GM13976 (cell line): ENCODE results near the gene DLAT.
"Not testable (repeated sequence)": the region's sequence is repeated elsewhere in the genome, so short reads cannot be mapped to it uniquely, and the experiment has no call there.

ENCODE experiments used
- DNase-seq: peaks from one replicate; pipeline ENCODE4 v3.0.0; 2012; ENCODE audit warnings: low spot score
- CTCF ChIP-seq: IDR thresholded peaks from 2 replicates; pipeline ENCODE4 v1.5.1; 2012; ENCODE audit warnings: borderline replicate concordance, mild to moderate bottlenecking; ENCODE audit not compliant: insufficient read depth; ENCODE audit errors: extremely low read depth, missing control alignments, control extremely low read depth
- in situ Hi-C: fragments of 300-500 bp; cut with MboI; formaldehyde crosslinking; loops from one replicate; pipeline ENCODE4 v1.12.0; 2022; ENCODE audit warnings: low sequenced_read_pairs, mixed read lengths, inconsistent platforms; ENCODE audit not compliant: unreplicated experiment

Gene DLAT

GRCh38 chr11:112029460-112029859 lies 4.3 kb downstream of the DLAT start:
- in situ Hi-C loops, result no loop called here
- no peak for TF ChIP-seq CTCF
- DNase-seq, result no peak

GRCh38 chr11:112033902-112034301 lies 8.7 kb downstream of the DLAT start:
- no peak for DNase-seq
- in situ Hi-C loops, result no loop called here
- TF ChIP-seq CTCF, result no peak

GRCh38 chr11:112037527-112037926 lies 12.3 kb downstream of the DLAT start:
- TF ChIP-seq CTCF, result no peak
- in situ Hi-C loops, result no loop called here

DNA sequence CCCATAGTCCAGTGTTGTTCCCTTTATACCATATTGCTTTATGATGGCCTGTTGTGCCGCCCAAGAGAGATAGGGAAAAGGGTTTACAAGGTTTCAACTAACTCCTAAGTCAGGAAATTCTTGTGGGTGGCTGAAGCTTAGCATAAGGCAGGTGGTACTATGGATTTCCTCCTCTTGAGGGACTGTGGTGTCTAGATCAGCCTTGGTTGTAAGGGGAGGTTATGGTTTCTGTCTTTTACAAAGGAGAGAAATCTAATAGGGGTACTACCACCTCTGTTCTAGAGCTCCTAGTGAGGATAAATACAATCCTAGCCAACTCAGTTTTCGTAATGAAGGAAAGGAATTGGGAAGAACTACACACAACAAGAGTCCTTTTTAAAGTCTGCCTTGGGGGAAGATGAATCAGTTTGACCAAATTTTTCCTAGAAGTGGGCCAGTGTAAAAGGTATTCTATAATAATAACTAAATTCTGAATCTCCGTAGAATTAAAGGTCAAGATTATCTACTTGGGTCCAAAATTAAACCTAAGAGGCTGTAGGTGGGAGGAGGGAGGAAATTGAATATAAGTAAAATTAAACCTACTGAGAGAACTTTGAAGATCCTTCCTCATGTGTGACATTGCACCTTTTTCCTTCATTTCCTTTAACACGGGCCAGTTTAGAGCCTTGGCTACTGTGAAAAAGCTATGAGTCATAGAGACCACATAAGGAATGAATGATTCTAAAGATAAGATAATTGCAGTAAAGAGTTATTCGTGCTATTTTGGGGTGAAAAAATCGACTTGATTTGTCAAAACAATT lies 17.2 kb downstream of the DLAT start:
- TF ChIP-seq CTCF, result no peak
- in situ Hi-C loops, result no loop called here
- DNase-seq, result no peak

More at GRCh38 chr11:112037527-112037926, 12.3 kb downstream of the DLAT start:
- DNase-seq, result no peak

DNA sequence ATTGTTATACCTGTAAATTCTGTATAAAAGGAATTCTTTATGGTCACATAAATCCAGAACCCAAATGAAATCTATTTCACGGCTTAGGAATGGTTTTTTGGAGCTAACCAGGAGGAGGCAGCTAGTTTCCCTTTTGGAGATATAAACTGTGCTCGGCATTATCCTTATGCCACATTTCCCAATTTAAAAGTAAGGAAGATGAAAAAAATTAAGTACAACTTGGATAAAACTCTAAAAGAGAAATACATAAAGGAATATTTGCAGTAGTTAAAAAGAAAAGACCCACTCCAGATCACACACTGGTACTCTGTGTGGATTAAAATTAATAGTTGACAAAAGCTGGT lies 17.7 kb downstream of the DLAT start:
- no peak for DNase-seq
- no peak for TF ChIP-seq CTCF
- in situ Hi-C loops, result no loop called here

GRCh38 chr11:112044961-112045360 lies 19.8 kb downstream of the DLAT start:
- in situ Hi-C loops, result no loop called here
- no peak for TF ChIP-seq CTCF
- no peak for DNase-seq

GRCh38 chr11:112046647-112047046 lies 21.4 kb downstream of the DLAT start:
- in situ Hi-C loops, DNase-seq: not testable (repeated sequence)

- DNase-seq, in situ Hi-C loops: not testable (repeated sequence)
These were observed 23.0 kb downstream of the DLAT start for GRCh38 chr11:112048256-112048655.
